Stimulated activated CD4-positive, alpha-beta T cell treated with anti-CD3 and anti-CD28 coated beads, Interleukin-4, amount 100 ng/mL, for 1 hour (primary cell): ENCODE measurements around the gene GMCL2.
A peak's percentile ranks its signal among the peaks of the same experiment; 100 is the strongest.
"Not testable (repeated sequence)": the region's sequence is repeated elsewhere in the genome, so short reads cannot be mapped to it uniquely, and the experiment has no call there.

Source experiments
- DNase-seq: peaks from one replicate; pipeline ENCODE4 v3.0.0-alpha.2; 2020

Gene GMCL2

GRCh38 chr5:178204935-178205748, 18.0 kb upstream of the GMCL2 start:
- DNase-seq = peak; percentile 76

- DNase-seq = peak; percentile 94
Measured at GRCh38 chr5:178204182-178204934, 17.2 kb upstream of the GMCL2 start, which contains the start of gene HNRNPAB. HNRNPAB (plus strand) TSS chr5:178204533; CDS start chr5:178204838, 305 bp downstream.

GRCh38 chr5:178203670-178204181, 16.6 kb upstream of the GMCL2 start:
- no peak for DNase-seq

DNA sequence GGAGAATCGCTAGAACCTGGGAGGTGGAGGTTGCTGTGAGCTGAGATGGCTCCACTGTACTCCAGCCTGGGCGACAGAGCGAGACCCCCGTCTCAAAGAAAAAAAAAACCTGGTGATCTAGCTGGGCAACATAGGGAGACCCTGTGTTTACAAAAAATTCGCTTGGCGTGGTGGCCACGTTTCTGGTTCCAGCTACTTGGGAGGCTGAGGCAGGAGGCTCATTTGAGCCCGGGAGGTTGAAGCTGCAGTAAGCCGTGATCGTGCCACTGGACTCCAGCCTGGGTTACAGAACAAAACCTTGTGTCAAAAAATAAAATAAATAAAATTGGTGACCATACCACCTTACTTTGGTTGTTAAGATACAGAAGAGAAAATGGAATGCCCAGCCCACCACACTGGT, 15.4 kb upstream of the GMCL2 start:
- no peak for DNase-seq

DNA sequence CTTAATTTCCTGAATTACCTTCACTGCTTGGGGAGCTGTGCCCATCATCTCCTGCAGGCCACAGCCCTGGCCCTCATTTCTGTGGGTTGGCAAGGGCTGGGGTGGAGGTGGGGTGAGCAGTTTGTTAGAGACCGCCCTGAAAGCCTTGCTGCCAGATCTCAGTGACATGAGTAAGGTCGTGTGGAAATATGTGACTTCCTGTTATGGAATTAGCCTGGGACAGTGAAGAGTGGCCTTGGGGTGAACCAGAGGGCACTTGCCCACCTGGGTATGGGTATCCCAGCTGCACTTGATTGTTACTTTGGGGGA, 14.7 kb upstream of the GMCL2 start:
- DNase-seq = no peak

DNA sequence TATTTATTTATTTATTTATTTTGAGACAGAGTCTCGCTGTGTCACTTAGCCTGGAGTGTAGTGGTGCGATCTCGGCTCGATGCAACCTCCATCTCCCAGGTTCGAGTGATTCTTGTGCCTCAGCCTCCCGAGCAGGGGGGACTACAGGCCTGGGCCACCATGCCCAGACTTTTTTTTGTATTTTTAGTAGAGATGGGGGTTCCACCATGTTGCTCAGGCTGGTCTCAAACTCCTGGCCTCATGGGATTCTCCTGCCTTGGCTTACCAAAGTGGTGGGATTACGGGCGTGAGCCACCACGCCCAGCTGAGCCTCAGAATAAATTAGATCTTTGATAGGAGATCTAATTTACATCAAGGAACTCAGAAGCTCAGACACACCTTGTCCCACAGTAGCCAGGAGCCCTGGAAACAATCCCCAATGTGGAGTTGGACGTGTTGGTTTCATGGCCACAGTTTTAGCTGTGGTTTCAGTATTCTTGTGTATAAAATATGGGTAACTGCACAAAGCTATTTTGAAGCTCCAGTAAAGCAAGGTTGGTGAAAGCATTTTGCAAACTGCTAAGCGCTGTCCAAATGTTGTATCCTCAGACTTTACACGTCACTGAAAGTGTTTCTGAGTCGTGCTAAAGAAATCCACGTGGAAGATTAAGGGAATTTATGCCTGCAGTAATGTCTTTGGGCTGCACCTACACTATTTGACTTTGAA, 14.2 kb upstream of the GMCL2 start:
- DNase-seq = no peak

GRCh38 chr5:178199581-178200434, 12.6 kb upstream of the GMCL2 start:
- no peak for DNase-seq

DNA sequence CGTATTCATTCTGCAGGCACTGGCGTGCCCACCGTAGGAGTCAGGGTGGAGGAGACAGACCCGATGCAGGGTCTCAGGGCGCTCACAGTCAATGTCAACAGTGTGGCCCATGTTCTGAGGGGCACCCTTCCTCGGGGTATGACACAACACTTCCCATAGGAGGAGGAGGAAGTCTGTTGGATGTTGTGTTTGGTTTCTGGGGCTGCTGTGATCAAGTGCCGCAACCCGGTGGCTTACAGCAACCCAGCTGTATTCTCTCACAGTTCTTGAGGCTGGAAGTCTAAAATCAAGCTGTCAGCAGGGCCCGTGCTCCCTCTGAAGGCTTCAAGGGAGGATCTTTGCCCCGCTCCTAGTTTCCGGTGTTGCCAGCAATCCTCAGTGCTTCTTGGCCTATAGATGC, 11.5 kb upstream of the GMCL2 start:
- no peak for DNase-seq

GRCh38 chr5:178198151-178198550, 11.0 kb upstream of the GMCL2 start:
- not testable (repeated sequence) for DNase-seq

GRCh38 chr5:178196986-178197385, 9.8 kb upstream of the GMCL2 start:
- no peak for DNase-seq

GRCh38 chr5:178196281-178196812, 9.2 kb upstream of the GMCL2 start:
- no peak for DNase-seq

GRCh38 chr5:178194026-178194425, 6.9 kb upstream of the GMCL2 start:
- DNase-seq = no peak

DNA sequence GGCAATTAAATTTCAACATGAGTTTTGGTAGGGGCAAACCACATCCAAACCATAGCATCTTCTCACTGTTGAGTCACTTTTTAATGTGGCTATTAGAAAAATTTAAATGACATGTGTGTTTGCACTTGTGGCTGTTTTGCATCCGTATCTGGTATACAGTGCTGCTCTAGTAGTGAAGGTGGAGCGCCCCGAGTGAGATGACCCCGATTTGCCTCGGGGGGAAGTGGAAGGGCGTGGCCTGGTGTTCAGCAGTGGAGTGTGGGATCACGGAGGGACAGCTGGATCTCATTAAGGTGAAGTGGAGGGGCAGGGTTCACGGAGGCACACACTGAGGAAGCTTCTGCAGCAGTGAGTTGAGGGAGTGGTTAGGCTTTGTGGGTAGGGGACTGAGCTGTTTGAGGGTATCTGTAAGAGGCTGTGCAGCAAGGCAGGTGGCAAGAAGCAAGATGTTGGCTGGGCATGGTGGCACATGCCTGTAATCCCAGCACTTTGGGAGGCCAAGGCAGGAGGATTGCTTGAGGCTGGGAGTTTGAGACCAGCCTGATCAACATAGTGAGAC, 6.2 kb upstream of the GMCL2 start:
- DNase-seq = no peak

DNA sequence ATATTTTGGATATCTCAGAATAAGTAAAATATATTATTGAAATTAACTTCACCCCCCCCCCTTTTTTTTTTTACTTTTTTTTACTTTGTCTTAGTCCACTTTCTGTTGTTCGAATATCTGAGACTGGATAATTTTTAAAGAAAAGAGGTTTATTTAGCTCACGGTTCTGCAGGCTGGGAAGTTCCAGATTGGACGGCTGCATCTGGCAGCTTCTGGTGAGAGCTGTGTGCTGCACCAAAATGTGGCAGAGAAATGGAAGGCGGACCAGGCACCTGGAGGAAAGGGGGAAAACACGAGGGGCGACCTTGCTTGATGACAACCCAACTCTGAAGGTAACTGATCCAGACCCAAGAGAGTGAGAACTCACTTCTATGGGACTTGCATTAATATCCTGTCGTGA, 5.6 kb upstream of the GMCL2 start:
- no peak for DNase-seq

DNA sequence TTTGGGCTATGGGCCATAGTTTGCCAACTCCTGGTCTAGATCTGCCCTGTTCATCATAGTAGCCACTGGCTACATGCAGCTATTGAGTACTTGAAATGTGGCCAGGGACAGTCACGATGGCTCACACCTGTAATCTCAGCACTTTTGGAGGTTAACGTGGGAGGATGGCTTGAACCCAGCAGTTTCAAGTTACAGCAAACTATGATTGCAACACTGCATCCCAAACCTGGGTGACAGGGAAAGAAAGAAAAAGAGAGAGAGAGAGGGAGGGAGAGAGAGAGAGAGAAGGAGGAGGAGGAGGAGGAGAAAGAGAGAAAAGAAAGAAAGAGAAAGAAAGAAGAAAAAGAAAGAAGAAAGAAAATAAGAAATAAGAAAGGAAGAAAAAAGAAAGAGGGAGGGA, 5.1 kb upstream of the GMCL2 start:
- no peak for DNase-seq

- DNase-seq = no peak
Measured at GRCh38 chr5:178191661-178192060, 4.5 kb upstream of the GMCL2 start.

GRCh38 chr5:178189433-178189832, 2.3 kb upstream of the GMCL2 start:
- no peak for DNase-seq

DNA sequence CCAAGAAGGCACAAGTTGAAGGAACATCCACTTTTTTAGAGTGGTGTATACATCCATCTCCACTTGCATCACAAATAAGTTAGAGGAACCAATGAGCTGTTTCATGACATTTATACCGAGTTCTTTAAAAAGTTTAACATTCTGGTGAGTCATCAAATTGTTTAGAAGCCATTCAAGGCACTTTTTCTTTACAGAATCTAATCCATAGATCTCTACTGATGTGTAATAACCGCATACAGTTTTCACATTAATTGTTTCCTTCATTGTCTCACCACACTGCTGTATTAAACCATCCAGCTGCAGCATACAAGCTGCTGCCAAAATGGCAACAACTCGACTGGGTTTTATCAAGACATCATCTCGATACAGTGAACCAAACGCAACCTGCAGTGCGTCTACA, 744 bp downstream of the GMCL2 start:
- no peak for DNase-seq

DNA sequence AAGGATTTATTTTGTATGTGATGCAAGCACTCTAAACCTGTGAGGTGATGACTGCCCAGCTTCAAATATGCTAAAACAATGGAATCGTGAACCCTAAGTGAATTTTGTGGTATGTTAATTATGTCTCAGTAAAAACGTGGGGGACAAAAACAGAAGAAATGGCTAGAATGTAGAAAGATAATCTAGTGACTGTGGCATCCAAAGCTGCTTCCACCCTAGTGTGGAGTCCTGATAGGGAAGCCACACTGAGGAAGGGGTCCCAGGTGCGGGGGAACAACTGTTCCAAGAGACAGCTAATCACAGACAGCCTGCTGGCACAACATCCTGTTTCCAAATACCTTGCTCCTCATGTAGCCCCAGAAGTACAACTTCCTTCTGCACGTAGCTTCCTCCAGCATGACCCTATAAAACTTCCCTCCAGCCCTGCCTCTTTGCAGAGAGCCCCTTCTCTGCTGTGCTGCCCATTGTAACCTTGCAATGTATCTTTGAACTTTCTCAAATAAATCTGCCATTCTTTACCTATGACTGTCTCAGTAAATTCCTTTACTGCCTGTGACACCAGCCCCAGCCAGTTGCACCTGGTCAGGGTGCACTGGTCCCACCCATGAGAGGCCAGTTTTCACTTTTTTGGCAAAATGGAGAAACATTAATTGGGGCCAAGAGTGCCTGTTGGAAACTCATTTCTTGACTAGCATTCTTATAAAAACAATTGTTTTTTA, 4.9 kb downstream of the GMCL2 start:
- DNase-seq = no peak

- no peak for DNase-seq
Measured at GRCh38 chr5:178180141-178180863, 6.9 kb downstream of the GMCL2 start.

DNA sequence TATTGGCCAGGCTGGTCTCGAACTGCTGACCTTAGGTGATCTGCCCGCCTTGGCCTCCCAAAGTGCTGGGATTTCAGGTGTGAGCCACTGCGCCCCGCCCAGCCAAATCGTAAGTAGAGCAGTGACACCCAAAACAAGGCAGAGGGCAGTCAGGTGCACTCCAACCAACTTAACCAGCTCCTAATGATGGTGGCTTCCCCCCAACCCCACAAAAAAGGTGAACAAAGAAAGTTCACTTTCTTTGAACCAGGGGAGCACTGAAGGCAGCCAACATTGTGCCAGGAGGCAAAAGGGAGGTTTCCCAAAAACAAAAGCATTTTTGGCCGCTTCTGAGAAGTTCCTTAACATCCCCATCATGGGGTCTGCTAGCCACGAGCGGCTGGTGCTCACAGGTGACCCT, 9.6 kb downstream of the GMCL2 start:
- no peak for DNase-seq
